Stimulated activated CD8-positive, alpha-beta memory T cell treated with anti-CD3 and anti-CD28 coated beads, Interleukin-4, amount 100 ng/mL, for 48 hours (primary cell): ENCODE results near the gene PITPNM1.
"Not testable (repeated sequence)": the region's sequence is repeated elsewhere in the genome, so short reads cannot be mapped to it uniquely, and the experiment has no call there.

ENCODE experiments used
- DNase-seq: peaks from one replicate; pipeline ENCODE4 v3.0.0-alpha.2; 2020

PITPNM1 gene

DNA sequence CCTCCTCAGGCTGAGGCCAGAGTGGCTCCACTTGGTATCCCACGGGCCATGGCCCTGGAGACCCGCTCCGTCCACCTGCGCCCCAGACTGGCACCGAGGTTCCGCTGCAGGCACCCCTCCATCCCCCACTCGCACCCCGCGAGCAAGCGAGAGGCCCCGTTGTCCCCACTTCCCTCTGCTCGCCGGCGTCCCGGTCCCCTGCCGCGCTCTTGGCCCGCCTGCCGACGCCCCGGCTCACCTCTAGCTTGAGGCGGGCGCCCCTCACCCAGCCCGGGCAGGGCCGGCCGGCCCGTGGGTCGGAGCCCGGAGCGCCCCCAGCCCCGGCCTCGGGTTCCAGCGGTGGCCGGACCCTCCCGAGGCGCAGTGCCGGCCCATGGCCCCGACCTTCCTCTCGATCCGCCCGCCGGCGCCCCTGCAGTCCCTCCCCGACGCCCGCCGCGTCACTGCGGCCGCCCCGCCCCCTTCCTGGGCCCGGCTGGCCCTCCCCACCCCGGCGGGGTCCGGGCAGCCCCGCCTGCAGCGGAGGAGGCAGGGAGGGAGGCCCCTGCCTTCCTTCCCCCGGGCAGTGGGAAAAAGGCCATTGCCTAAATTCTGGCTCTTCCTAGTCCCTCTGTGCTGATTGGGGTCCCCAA lies at the start of gene PITPNM1:
PITPNM1 (minus strand) TSS at position 414 of the 632 bp plus-strand sequence. CDS start 1,183 bp downstream, outside the sequence.
- DNase-seq = peak; percentile 89

GRCh38 chr11:67551697-67552096 lies 46.5 kb upstream of the PITPNM1 start:
- not testable (repeated sequence) for DNase-seq

DNA sequence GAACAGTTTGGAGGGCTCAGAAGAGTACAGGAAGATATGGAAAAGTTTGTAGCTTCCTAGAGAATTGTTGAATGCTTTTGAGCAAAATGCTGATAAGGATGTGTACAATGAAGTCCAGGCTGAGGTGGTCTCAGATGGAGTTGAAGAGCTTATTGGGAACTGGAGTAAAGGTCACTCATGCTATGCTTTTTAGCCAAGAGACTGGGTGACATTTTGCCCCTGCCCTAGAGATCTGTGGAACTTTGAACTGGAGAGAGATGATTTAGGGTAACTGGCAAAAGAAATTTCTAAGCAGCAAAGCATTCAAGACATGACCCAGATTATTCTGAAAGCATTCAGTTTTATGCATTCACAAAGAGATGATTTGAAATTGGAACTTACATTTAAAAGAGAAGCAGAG lies 46.0 kb upstream of the PITPNM1 start:
- no peak for DNase-seq

- DNase-seq = no peak
Observed at GRCh38 chr11:67548555-67549110, 43.5 kb upstream of the PITPNM1 start.

GRCh38 chr11:67548112-67548511 lies 42.9 kb upstream of the PITPNM1 start:
- DNase-seq = not testable (repeated sequence)

- no peak for DNase-seq
Observed at GRCh38 chr11:67545280-67545679, 40.1 kb upstream of the PITPNM1 start.

GRCh38 chr11:67544616-67545242 lies 39.6 kb upstream of the PITPNM1 start:
- DNase-seq = no peak

GRCh38 chr11:67543585-67543984 lies 38.4 kb upstream of the PITPNM1 start:
- no peak for DNase-seq

GRCh38 chr11:67542971-67543370 lies 37.8 kb upstream of the PITPNM1 start:
- DNase-seq = no peak

DNA sequence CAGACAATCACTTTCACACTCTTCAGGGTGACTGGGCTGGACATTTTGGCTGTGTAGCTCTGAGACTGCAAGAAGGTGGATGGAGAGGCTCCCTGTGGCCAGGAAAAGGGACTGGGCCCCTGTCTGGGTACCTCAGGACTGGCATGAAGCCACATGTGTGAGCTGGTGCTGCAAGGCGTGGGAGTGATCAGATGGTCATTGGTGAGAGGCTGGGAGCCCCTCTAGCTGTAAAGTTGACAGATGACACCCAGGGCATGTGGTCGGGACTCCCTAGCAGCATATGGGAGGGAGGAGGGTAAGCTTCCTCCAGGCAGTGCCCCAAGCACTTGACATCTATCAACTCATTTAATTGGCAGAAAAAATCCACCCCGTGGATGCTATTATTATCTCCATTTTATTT lies 37.0 kb upstream of the PITPNM1 start:
- DNase-seq = no peak

- no peak for DNase-seq
Observed at GRCh38 chr11:67541198-67541597, 36.0 kb upstream of the PITPNM1 start.

- no peak for DNase-seq
Observed at GRCh38 chr11:67539550-67539949, 34.4 kb upstream of the PITPNM1 start.

GRCh38 chr11:67538823-67539505 lies 33.8 kb upstream of the PITPNM1 start:
- DNase-seq = no peak

- no peak for DNase-seq
Observed at GRCh38 chr11:67538306-67538705, 33.1 kb upstream of the PITPNM1 start.

DNA sequence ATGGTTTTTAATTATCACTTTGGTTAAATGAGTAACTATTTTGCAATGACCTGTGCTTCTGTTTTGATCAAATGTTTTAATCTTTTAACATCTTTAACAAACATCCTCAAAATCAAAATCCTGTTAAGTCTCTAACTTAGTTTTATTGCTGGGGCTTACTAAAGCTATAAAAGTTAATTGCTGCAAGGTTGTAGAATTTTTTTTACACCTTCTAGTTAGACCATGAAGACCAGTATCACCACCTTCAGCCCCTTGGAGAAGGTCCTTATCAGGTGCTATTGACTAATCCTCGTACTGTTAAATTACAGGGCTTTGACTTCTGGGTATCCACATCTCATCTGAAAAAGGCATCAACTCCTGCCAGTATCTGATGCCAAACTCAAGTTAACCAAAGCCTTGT lies 30.4 kb upstream of the PITPNM1 start:
- no peak for DNase-seq

- no peak for DNase-seq
Observed at GRCh38 chr11:67534070-67534679, 29.0 kb upstream of the PITPNM1 start.

DNA sequence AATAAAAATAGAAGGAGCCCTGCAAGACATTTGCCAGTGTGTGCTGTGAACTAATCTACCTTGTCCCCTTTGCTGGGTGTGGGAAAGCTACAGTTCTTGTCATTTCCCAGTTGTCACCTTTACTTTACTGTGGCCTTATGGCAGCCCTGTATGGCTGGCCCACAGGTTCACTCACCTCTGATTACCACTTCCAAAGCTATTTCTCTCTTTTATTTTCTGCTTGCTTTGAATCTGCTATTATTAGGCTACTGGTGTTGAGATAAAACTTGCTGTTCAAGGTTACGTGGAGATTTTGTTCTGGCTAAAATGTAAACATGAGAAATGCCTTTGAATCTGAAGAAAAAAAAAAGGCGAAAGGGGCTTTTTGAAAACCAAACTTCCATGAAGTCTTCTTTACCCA lies 27.7 kb upstream of the PITPNM1 start:
- no peak for DNase-seq

- no peak for DNase-seq
Observed at GRCh38 chr11:67530282-67530592, 25.1 kb upstream of the PITPNM1 start.

DNA sequence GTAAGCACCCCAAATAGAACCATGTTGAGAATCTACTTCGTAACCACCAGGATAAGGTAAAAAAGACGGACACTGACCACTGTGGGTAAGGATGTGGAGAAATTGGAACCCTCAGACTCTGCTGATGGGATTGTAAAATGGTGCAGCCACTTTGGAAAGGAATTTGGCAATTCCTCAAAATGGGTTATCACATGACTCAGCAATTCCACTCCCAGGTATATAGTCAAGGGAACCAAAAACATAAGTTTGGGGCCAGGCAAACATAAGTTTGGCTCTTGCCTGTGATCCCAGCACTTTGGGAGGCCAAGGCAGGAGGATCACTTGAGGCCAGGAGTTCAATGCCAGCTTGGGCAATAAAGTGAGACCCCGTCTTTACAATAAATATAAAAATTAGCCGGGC lies 23.2 kb upstream of the PITPNM1 start:
- no peak for DNase-seq

DNA sequence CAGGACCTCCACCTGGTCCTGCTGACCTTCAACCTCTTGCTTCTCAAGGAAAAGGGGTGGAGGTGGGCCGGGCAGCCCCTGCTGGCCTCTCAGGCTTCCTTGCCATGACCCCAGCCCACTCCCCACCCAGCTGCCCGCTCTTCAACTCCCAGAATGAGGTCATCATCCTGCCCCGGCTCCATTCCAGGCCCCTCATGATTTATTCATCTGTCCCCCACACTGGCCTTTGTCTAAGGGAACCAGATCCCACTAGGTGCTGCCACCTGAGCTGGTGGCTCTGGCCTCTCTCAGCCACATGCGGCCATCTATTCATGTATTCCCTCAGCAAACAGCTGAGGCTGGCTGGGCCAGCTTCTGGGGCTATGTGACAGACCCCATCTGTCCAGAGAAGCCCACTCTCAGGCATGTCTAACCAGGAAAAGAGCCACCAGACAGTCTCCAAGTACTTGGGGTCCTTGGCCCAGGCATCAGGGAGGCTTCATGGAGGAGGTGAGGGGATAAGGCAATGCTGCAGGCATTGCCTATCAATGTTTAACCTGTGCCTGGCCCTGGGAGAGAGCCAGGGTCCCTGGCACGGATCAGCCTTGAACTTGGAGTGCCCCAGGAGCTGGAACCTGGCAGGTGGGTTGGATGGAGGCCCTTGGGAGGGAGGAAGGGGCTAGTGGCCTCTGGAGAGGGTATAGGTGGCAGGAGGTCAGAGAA lies 20.3 kb upstream of the PITPNM1 start:
- no peak for DNase-seq

GRCh38 chr11:67524480-67524808 lies 19.3 kb upstream of the PITPNM1 start:
- DNase-seq = no peak

- DNase-seq = no peak
Observed at GRCh38 chr11:67523556-67524479, 18.7 kb upstream of the PITPNM1 start.
